ENCODE results near the gene DNAJC13.

GRCh38 chr3:132503559-132503958, 86.3 kb downstream of the DNAJC13 start:
- TF ChIP-seq, protein P1, sequence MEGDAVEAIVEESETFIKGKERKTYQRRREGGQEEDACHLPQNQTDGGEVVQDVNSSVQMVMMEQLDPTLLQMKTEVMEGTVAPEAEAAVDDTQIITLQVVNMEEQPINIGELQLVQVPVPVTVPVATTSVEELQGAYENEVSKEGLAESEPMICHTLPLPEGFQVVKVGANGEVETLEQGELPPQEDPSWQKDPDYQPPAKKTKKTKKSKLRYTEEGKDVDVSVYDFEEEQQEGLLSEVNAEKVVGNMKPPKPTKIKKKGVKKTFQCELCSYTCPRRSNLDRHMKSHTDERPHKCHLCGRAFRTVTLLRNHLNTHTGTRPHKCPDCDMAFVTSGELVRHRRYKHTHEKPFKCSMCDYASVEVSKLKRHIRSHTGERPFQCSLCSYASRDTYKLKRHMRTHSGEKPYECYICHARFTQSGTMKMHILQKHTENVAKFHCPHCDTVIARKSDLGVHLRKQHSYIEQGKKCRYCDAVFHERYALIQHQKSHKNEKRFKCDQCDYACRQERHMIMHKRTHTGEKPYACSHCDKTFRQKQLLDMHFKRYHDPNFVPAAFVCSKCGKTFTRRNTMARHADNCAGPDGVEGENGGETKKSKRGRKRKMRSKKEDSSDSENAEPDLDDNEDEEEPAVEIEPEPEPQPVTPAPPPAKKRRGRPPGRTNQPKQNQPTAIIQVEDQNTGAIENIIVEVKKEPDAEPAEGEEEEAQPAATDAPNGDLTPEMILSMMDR (IDR thresholded peaks at IDR 0.05; ENCODE audit: low read depth, low read length, poor library complexity, severe bottlenecking): no peak
- no peak for TF ChIP-seq EZH2phosphoT487 (IDR thresholded peaks at IDR 0.05; ENCODE audit: borderline replicate concordance, low read length)
